ENCODE data around the gene ATP6V0A1.

The ATP6V0A1 gene

GRCh38 chr17:42526031-42526444 lies 67.4 kb downstream of the ATP6V0A1 start:
- Histone ChIP-seq H3K4me3 (ENCODE audit: insufficient read length, low read depth) (no peak overlapping the region), H3K9ac (ENCODE audit: insufficient read length, low read depth) (no peak overlapping the region), H3K4me1 (ENCODE audit: insufficient read depth, insufficient read length) (peaks cover 28% of the 10 kb centered on the region), H3K27me3 (ENCODE audit: insufficient read depth, insufficient read length) (peaks cover under 1% of the 10 kb centered on the region), H3K9me3 (ENCODE audit: insufficient read depth, low read length) (no peaks in the 10 kb centered on the region; the same call in 1 of the 2 replicates), H3K36me3 (ENCODE audit: insufficient read depth, insufficient read length, low read length) (peaks cover 24% of the 10 kb centered on the region)
- no peak for DNase-seq (ENCODE audit: low read depth, low spot score)
- no peak for TF ChIP-seq SUZ12 (IDR thresholded peaks at IDR 0.05; ENCODE audit: extremely low read depth, insufficient read depth, insufficient read length)
- TF ChIP-seq ZNF274 (IDR thresholded peaks at IDR 0.05; ENCODE audit: low read depth, low read length): no peak
- no peak for TF ChIP-seq YY1 (IDR thresholded peaks at IDR 0.05; ENCODE audit: insufficient read depth, insufficient read length)

- Histone ChIP-seq H3K27me3 (ENCODE audit: insufficient read depth, insufficient read length) (peaks cover 5% of the 10 kb centered on the region), H3K36me3 (ENCODE audit: insufficient read depth, insufficient read length, low read length) (peaks cover 5% of the 10 kb centered on the region), H3K4me1 (ENCODE audit: insufficient read depth, insufficient read length) (peaks cover 10% of the 10 kb centered on the region), H3K4me3 (ENCODE audit: insufficient read length, low read depth) (no peak overlapping the region), H3K9ac (ENCODE audit: insufficient read length, low read depth) (no peak overlapping the region), H3K9me3 (ENCODE audit: insufficient read depth, low read length) (no peaks in the 10 kb centered on the region; the same call in 1 of the 2 replicates)
- no peak for DNase-seq (ENCODE audit: low read depth, low spot score)
- no peak for TF ChIP-seq ZNF274 (IDR thresholded peaks at IDR 0.05; ENCODE audit: low read depth, low read length)
- no peak for TF ChIP-seq YY1 (IDR thresholded peaks at IDR 0.05; ENCODE audit: insufficient read depth, insufficient read length)
- no peak for TF ChIP-seq SUZ12 (IDR thresholded peaks at IDR 0.05; ENCODE audit: extremely low read depth, insufficient read depth, insufficient read length)
These were observed 69.3 kb downstream of the ATP6V0A1 start for GRCh38 chr17:42527932-42528331.

GRCh38 chr17:42529061-42529460 lies 70.4 kb downstream of the ATP6V0A1 start:
- no peak overlapping the region for H3K9ac ChIP-seq (ENCODE audit: insufficient read length, low read depth)
- peaks cover 8% of the 10 kb centered on the region for H3K4me1 ChIP-seq (ENCODE audit: insufficient read depth, insufficient read length)
- H3K4me3 ChIP-seq (ENCODE audit: insufficient read length, low read depth): no peak overlapping the region
- no peaks in the 10 kb centered on the region; the same call in 1 of the 2 replicates for H3K9me3 ChIP-seq (ENCODE audit: insufficient read depth, low read length)
- H3K36me3 ChIP-seq (ENCODE audit: insufficient read depth, insufficient read length, low read length): no peaks in the 10 kb centered on the region
- TF ChIP-seq YY1 (IDR thresholded peaks at IDR 0.05; ENCODE audit: insufficient read depth, insufficient read length) (no peak), SUZ12 (IDR thresholded peaks at IDR 0.05; ENCODE audit: extremely low read depth, insufficient read depth, insufficient read length) (no peak), ZNF274 (IDR thresholded peaks at IDR 0.05; ENCODE audit: low read depth, low read length) (no peak)
- H3K27me3 ChIP-seq (ENCODE audit: insufficient read depth, insufficient read length): peaks cover 5% of the 10 kb centered on the region
- no peak for DNase-seq (ENCODE audit: low read depth, low spot score)

GRCh38 chr17:42530952-42531454 lies 72.3 kb downstream of the ATP6V0A1 start:
- TF ChIP-seq YY1 (IDR thresholded peaks at IDR 0.05; ENCODE audit: insufficient read depth, insufficient read length) (no peak), SUZ12 (IDR thresholded peaks at IDR 0.05; ENCODE audit: extremely low read depth, insufficient read depth, insufficient read length) (no peak), ZNF274 (IDR thresholded peaks at IDR 0.05; ENCODE audit: low read depth, low read length) (no peak)
- no peaks in the 10 kb centered on the region for H3K36me3 ChIP-seq (ENCODE audit: insufficient read depth, insufficient read length, low read length)
- H3K27me3 ChIP-seq (ENCODE audit: insufficient read depth, insufficient read length): peaks cover 5% of the 10 kb centered on the region
- no peak for DNase-seq (ENCODE audit: low read depth, low spot score)
- H3K4me3 ChIP-seq (ENCODE audit: insufficient read length, low read depth): no peak overlapping the region
- H3K9ac ChIP-seq (ENCODE audit: insufficient read length, low read depth): no peak overlapping the region
- H3K4me1 ChIP-seq (ENCODE audit: insufficient read depth, insufficient read length): peaks cover 13% of the 10 kb centered on the region
- H3K9me3 ChIP-seq (ENCODE audit: insufficient read depth, low read length): no peaks in the 10 kb centered on the region; the same call in 1 of the 2 replicates

- DNase-seq (ENCODE audit: low read depth, low spot score): no peak
- TF ChIP-seq ZNF274 (IDR thresholded peaks at IDR 0.05; ENCODE audit: low read depth, low read length) (no peak), SUZ12 (IDR thresholded peaks at IDR 0.05; ENCODE audit: extremely low read depth, insufficient read depth, insufficient read length) (no peak), YY1 (IDR thresholded peaks at IDR 0.05; ENCODE audit: insufficient read depth, insufficient read length) (no peak)
- Histone ChIP-seq H3K27me3 (ENCODE audit: insufficient read depth, insufficient read length) (peaks cover 5% of the 10 kb centered on the region), H3K4me1 (ENCODE audit: insufficient read depth, insufficient read length) (peaks cover 13% of the 10 kb centered on the region), H3K9ac (ENCODE audit: insufficient read length, low read depth) (peak overlapping the region; percentile 57), H3K9me3 (ENCODE audit: insufficient read depth, low read length) (no peaks in the 10 kb centered on the region; the same call in 1 of the 2 replicates), H3K36me3 (ENCODE audit: insufficient read depth, insufficient read length, low read length) (no peaks in the 10 kb centered on the region), H3K4me3 (ENCODE audit: insufficient read length, low read depth) (peak overlapping the region; percentile 39)
These were observed 73.0 kb downstream of the ATP6V0A1 start for GRCh38 chr17:42531455-42532354.

GRCh38 chr17:42535155-42536047 lies 76.7 kb downstream of the ATP6V0A1 start:
- DNase-seq (ENCODE audit: low read depth, low spot score): no peak
- peak overlapping the region; percentile 75 for H3K4me3 ChIP-seq (ENCODE audit: insufficient read length, low read depth)
- peaks cover 5% of the 10 kb centered on the region for H3K27me3 ChIP-seq (ENCODE audit: insufficient read depth, insufficient read length)
- H3K9me3 ChIP-seq (ENCODE audit: insufficient read depth, low read length): no peaks in the 10 kb centered on the region
- TF ChIP-seq YY1 (IDR thresholded peaks at IDR 0.05; ENCODE audit: insufficient read depth, insufficient read length): no peak
- peak overlapping the region; percentile 85 for H3K9ac ChIP-seq (ENCODE audit: insufficient read length, low read depth)
- H3K4me1 ChIP-seq (ENCODE audit: insufficient read depth, insufficient read length): peaks cover 11% of the 10 kb centered on the region
- peaks cover 20% of the 10 kb centered on the region for H3K36me3 ChIP-seq (ENCODE audit: insufficient read depth, insufficient read length, low read length)

Measured in NT2/D1 (cell line).